ENCODE data around the gene SMARCA2.
"Not testable (repeated sequence)": the region's sequence is repeated elsewhere in the genome, so short reads cannot be mapped to it uniquely, and the experiment has no call there.

The SMARCA2 gene

DNA sequence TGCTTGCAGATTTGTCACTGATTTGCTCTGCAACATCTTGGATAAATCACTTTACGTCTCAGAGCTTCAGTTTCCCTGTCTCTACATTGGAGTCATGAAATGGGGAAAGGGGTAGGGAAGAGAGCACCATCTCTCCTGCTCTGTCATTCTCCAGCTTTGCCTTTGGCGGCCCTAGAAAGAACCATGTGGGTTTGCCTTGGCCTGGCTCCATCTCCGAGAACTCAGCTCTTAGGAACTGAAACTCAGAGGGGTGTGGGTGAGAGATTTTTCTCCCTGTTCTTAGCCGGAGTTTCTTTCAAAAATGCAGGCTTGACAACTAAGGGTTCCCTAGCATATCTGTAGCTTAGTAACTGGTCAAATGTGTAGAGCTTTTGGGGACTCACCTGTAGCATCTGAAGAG lies 123.5 kb downstream of the SMARCA2 start:
- in situ Hi-C loops (cut with MboI; ENCODE audit: low sequenced_read_pairs, unreplicated experiment), result loop anchor here (25.0 kb wide), 1 partner anchor 499 kb away; no protein-coding TSS in a partner anchor
- TF ChIP-seq, protein P1, sequence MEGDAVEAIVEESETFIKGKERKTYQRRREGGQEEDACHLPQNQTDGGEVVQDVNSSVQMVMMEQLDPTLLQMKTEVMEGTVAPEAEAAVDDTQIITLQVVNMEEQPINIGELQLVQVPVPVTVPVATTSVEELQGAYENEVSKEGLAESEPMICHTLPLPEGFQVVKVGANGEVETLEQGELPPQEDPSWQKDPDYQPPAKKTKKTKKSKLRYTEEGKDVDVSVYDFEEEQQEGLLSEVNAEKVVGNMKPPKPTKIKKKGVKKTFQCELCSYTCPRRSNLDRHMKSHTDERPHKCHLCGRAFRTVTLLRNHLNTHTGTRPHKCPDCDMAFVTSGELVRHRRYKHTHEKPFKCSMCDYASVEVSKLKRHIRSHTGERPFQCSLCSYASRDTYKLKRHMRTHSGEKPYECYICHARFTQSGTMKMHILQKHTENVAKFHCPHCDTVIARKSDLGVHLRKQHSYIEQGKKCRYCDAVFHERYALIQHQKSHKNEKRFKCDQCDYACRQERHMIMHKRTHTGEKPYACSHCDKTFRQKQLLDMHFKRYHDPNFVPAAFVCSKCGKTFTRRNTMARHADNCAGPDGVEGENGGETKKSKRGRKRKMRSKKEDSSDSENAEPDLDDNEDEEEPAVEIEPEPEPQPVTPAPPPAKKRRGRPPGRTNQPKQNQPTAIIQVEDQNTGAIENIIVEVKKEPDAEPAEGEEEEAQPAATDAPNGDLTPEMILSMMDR (IDR thresholded peaks at IDR 0.05; ENCODE audit: borderline replicate concordance, control extremely low read depth, extremely low read depth, insufficient read depth, missing control alignments), result no peak
- DNase-seq (ENCODE audit: low spot score), result no peak

DNA sequence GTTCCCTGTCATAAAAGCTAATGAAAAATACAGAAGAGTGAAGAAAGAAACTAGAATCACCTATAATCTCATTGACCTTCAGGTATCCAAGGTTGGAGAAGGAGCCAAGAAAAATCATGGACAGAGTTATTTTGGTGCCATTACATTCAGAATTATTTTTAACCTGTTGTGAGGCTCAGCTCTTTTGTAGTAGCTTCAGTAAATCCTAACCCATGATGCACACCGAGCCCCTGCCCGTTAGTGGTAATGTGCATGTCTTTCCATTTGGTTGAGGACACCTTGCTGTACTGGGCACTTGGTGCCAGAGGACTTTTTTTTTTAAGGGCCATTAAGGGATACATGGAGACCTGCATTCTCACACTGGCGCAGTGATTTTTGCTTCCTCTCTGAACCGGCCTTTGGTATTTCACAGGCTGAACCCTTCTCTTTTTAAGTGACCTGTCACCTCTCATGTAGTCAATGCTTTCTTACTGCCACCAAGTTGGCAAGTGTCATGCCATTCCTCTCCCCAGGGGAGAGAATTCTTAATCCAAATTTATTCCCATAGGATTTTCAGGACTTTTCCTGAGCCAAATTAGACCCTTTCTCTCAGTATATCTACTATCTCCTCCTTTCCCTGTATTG lies 125.6 kb downstream of the SMARCA2 start:
- in situ Hi-C loops (cut with MboI; ENCODE audit: low sequenced_read_pairs, unreplicated experiment), result loop anchor here (25.0 kb wide), 1 partner anchor 497 kb away; no protein-coding TSS in a partner anchor
- TF ChIP-seq, protein P1 (IDR thresholded peaks at IDR 0.05; ENCODE audit: borderline replicate concordance, control extremely low read depth, extremely low read depth, insufficient read depth, missing control alignments), result no peak
- DNase-seq (ENCODE audit: low spot score), result no peak

DNA sequence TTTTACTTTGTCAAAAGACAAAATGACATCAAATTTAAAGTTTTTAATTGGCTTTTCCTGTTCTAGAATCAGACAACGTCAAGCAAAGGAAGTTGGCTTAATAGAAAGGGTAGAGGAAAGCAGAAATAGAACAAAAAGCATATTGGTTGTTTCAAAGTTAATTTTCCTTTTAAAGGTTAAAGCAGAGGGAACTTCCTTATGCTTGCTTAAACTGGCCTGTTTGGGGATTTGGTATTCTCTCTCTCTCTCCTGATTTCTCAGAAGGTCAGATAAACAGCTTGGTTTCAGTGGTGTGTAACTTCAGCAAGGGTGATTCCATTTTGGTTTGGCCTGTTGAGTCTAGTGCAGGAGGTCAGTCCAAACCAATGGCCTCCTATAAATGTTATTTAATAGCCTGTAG lies 127.1 kb downstream of the SMARCA2 start:
- DNase-seq (ENCODE audit: low spot score), result no peak
- in situ Hi-C loops (cut with MboI; ENCODE audit: low sequenced_read_pairs, unreplicated experiment), result loop anchor here (25.0 kb wide), 1 partner anchor 495 kb away; no protein-coding TSS in a partner anchor
- TF ChIP-seq, protein P1 (IDR thresholded peaks at IDR 0.05; ENCODE audit: borderline replicate concordance, control extremely low read depth, extremely low read depth, insufficient read depth, missing control alignments), result no peak

DNA sequence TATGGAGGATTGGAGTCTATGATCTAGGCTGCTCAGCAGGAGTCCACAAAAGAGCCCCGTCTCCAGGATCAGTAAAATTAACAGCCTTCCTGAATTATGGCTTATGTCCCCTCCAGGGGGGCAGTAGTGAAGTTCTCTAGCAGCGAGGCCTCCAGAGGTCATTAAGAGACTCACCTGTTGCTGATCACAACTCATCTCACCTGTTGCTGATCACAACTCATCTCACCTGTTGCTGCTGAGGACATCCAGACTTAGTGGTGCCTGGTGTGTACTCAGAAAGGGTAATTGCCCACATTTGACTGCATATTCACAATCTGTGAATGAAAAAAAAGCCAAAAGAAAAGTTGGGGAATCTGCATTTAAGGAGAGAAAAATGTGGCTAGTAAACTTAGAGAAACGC lies 129.5 kb downstream of the SMARCA2 start:
- TF ChIP-seq, protein P1 (IDR thresholded peaks at IDR 0.05; ENCODE audit: borderline replicate concordance, control extremely low read depth, extremely low read depth, insufficient read depth, missing control alignments), result no peak
- in situ Hi-C loops (cut with MboI; ENCODE audit: low sequenced_read_pairs, unreplicated experiment), result loop anchor here (25.0 kb wide), 1 partner anchor 493 kb away; no protein-coding TSS in a partner anchor
- DNase-seq (ENCODE audit: low spot score), result no peak

DNA sequence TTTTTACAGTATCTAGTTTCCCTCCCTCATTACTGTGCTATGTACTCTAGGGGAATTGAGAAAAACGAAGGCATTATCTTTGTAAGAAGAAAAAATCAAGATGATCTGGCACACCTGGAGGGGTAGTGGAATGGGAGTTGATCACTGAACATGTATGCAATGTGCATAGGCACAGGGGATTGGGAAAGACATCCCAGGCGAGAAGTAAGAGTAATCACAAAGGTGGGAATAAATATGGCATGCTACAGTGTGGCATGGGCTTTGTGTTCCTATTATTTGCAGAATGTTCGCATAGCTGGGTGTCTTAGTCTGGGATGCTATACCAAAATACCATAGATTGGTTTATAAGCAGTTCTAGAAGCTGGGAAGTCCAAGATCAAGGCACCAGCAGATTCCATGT lies 130.6 kb downstream of the SMARCA2 start:
- TF ChIP-seq, protein P1 (IDR thresholded peaks at IDR 0.05; ENCODE audit: borderline replicate concordance, control extremely low read depth, extremely low read depth, insufficient read depth, missing control alignments), result no peak
- in situ Hi-C loops (cut with MboI; ENCODE audit: low sequenced_read_pairs, unreplicated experiment), result loop anchor here (25.0 kb wide), 1 partner anchor 492 kb away; no protein-coding TSS in a partner anchor
- no peak for DNase-seq (ENCODE audit: low spot score)

DNA sequence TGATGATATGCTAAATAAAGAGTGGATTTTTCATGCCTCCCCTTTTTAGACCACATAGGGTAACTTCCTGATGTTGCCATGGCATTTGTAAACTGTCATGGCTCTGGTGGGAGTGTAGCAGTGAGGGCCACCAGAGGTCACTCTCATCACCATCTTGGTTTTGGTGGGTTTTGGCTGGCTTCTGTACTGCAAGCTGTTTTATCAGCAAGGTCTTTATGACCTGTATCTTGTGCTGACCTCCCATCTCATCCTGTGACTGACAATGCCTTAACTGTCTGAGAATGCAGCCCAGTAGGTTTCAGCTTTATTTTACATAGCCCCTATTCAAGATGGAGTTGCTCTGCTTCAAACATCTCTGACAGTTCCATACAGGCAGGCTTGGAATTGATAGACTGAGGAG lies 131.6 kb downstream of the SMARCA2 start:
- DNase-seq (ENCODE audit: low spot score), result not testable (repeated sequence)
- in situ Hi-C loops (cut with MboI; ENCODE audit: low sequenced_read_pairs, unreplicated experiment), result loop anchor here (25.0 kb wide), 1 partner anchor 491 kb away; no protein-coding TSS in a partner anchor

DNA sequence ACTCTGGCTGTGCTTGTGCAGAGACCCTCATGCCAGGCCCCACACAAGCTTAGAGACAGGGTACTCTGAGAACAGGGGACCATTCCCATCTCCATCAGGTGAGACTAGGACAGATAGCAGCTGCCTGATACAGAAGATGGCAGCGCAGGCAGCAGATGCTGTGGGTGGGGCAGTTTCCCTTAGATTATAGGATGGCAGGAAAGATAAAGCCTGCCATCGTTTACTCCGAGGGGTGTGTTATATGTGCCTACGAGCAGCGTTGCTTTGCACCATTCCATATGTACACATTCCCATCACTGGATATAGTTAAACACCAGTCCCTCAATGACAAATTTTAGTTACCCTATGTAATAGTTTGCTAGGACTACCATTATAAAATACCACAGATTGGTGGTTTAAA lies 135.2 kb downstream of the SMARCA2 start:
- DNase-seq (ENCODE audit: low spot score), result no peak
- in situ Hi-C loops (cut with MboI; ENCODE audit: low sequenced_read_pairs, unreplicated experiment), result no loop called here
- TF ChIP-seq, protein P1 (IDR thresholded peaks at IDR 0.05; ENCODE audit: borderline replicate concordance, control extremely low read depth, extremely low read depth, insufficient read depth, missing control alignments), result no peak
